ENCODE results near the gene PPP2R5D. TPM values are rescaled to one million over a fixed set of nuclear protein-coding genes. Genes with fewer than 3 reads are reported as not detected.

The PPP2R5D gene
- total and polyA plus RNA-seq, 9 of the 15 experiments (the other 6 are each of a cell fraction or from before 2014, with no cell fraction given): 1.3 to 96.1 (median 38.4) TPM

DNA sequence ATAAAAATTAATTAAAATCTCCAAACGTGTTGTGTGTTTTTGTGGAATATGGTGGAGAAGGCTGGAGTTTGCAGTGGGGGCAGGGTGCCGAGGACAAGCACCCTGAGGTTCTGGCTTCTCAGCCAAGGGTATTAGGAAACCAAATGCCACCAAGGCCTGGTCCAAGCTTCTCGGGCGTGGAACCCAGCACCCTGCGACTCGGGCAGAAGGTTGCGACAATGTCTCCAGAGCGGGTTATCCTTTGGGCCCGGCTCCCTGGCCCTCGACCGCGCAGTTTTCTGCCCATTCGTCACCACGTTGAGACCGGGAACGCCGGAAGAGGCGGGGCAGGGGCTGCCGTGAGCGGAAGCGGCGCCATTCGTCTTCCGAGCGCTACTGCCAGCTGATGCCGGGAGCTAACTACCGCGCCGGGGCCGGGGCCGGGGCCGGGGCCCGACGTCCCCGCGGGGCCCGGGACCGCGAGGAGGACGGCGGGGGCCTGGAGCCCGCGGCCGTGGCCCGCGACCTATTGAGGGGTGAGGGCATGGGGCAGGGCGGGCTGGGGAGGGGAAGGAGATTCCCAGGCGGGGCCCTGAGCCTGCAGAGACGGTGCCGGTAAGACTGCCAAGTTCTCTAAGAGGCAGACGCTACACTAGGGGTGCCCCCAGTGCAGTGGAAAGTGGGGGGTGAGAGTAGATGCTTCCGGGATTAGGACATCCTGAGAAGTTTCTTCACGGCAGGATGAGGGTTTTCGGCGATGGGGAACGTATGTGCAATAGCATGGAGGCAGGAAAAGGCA is 37.1 kb downstream of the PPP2R5D start, which contains the start of gene RRP36 (continued):
- TF ChIP-seq MYC (IDR thresholded peaks at IDR 0.05; ENCODE audit: low read depth, low read length) (peak; percentile 89), MYC (CRISPR knock-in tag; IDR thresholded peaks at IDR 0.05; ENCODE audit: borderline replicate concordance, low read depth) (peak; percentile 50; the same call in 1 of the 2 replicates), MYNN (IDR thresholded peaks at IDR 0.05) (peak; percentile 79), MYNN (CRISPR knock-in tag; IDR thresholded peaks at IDR 0.05) (no peak), ATF1 (CRISPR knock-in tag; IDR thresholded peaks at IDR 0.05) (no peak), ATF1 (tag; IDR thresholded peaks at IDR 0.05) (peak; percentile 79), GABPA (tag; conservative IDR thresholded peaks at IDR 0.05; ENCODE audit: low read depth) (peak; percentile 96), KDM4B (IDR thresholded peaks at IDR 0.05; ENCODE audit: borderline replicate concordance in 2 of 2, low read depth in 1 of 2) (no peak), ATF7 (IDR thresholded peaks at IDR 0.05) (peak; percentile 62; the same call in 1 of the 2 replicates), ZFPM2 (CRISPR knock-in tag; IDR thresholded peaks at IDR 0.05) (peak; percentile 79; the same call in 1 of the 2 replicates), DIDO1 (tag; IDR thresholded peaks at IDR 0.05; ENCODE audit: low read depth) (peak; percentile 59; the same call in 1 of the 2 replicates), TCF7 (IDR thresholded peaks at IDR 0.05; ENCODE audit: borderline replicate concordance) (no peak), SMARCE1 (IDR thresholded peaks at IDR 0.05) (0 out of 2 replicates have a peak, but pooled peaks have one; percentile 9), ZNF699 (CRISPR knock-in tag; IDR thresholded peaks at IDR 0.05; ENCODE audit: insufficient replicate concordance) (no peak), TOE1 (IDR thresholded peaks at IDR 0.05; ENCODE audit: borderline replicate concordance) (0 out of 2 replicates have a peak, but pooled peaks have one; percentile 34), TOE1 (CRISPR knock-in tag; IDR thresholded peaks at IDR 0.05; ENCODE audit: borderline replicate concordance, low read depth) (no peak), RBFOX2 (IDR thresholded peaks at IDR 0.05; ENCODE audit: low read depth, low read length) (peak; percentile 92), TBP (optimal IDR thresholded peaks at IDR 0.05; ENCODE audit: low read depth, low read length) (peak; percentile 49), SRSF9 (IDR thresholded peaks at IDR 0.05; ENCODE audit: borderline replicate concordance, low read depth, low read length) (no peak), CREB1 (IDR thresholded peaks at IDR 0.05) (no peak; the same call in 1 of the 2 replicates), CREB1 (CRISPR knock-in tag; IDR thresholded peaks at IDR 0.05) (no peak; the same call in 1 of the 2 replicates), MBD2 (IDR thresholded peaks at IDR 0.05; ENCODE audit: borderline replicate concordance, low read depth) (peak; percentile 61)
- TF ChIP-seq, protein P1, sequence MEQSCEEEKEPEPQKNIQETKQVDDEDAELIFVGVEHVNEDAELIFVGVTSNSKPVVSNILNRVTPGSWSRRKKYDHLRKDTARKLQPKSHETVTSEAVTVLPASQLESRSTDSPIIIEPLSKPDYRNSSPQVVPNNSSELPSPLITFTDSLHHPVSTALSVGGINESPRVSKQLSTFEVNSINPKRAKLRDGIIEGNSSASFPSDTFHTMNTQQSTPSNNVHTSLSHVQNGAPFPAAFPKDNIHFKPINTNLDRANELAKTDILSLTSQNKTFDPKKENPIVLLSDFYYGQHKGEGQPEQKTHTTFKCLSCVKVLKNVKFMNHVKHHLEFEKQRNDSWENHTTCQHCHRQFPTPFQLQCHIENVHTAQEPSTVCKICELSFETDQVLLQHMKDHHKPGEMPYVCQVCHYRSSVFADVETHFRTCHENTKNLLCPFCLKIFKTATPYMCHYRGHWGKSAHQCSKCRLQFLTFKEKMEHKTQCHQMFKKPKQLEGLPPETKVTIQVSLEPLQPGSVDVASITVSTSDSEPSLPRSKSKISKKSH (CRISPR knock-in tag; IDR thresholded peaks at IDR 0.05): 0 out of 2 replicates have a peak, but pooled peaks have one; percentile 22
- TF ChIP-seq, protein P2, sequence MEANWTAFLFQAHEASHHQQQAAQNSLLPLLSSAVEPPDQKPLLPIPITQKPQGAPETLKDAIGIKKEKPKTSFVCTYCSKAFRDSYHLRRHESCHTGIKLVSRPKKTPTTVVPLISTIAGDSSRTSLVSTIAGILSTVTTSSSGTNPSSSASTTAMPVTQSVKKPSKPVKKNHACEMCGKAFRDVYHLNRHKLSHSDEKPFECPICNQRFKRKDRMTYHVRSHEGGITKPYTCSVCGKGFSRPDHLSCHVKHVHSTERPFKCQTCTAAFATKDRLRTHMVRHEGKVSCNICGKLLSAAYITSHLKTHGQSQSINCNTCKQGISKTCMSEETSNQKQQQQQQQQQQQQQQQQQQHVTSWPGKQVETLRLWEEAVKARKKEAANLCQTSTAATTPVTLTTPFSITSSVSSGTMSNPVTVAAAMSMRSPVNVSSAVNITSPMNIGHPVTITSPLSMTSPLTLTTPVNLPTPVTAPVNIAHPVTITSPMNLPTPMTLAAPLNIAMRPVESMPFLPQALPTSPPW (CRISPR knock-in tag; IDR thresholded peaks at IDR 0.05): peak; percentile 53

Data from K562 (cell line).